Measurements from ENCODE around the gene RBMX.
"Not testable (repeated sequence)": the region's sequence is repeated elsewhere in the genome, so short reads cannot be mapped to it uniquely, and the experiment has no call there.

RBMX gene

GRCh38 chrX:136874114-136874513, 6.4 kb downstream of the RBMX start:
- FAIRE-seq, result not testable (repeated sequence)

GRCh38 chrX:136873210-136873609, 7.3 kb downstream of the RBMX start:
- FAIRE-seq, result not testable (repeated sequence)

- no peak for FAIRE-seq
Observed at GRCh38 chrX:136872091-136872700, 8.3 kb downstream of the RBMX start.

GRCh38 chrX:136870064-136870463, 10.5 kb downstream of the RBMX start:
- no peak for FAIRE-seq

- no peak for FAIRE-seq
Observed at GRCh38 chrX:136868283-136869055, 12.1 kb downstream of the RBMX start.

- no peak for FAIRE-seq
Observed at GRCh38 chrX:136867518-136867917, 13.0 kb downstream of the RBMX start.

- FAIRE-seq, result no peak
Observed at GRCh38 chrX:136867096-136867491, 13.4 kb downstream of the RBMX start.

- FAIRE-seq, result no peak
Observed at GRCh38 chrX:136866337-136867095, 14.0 kb downstream of the RBMX start.

- FAIRE-seq, result no peak
Observed at GRCh38 chrX:136865270-136866158, 15.0 kb downstream of the RBMX start.

GRCh38 chrX:136863826-136864225, 16.7 kb downstream of the RBMX start:
- no peak for FAIRE-seq

GRCh38 chrX:136862546-136862945, 18.0 kb downstream of the RBMX start:
- FAIRE-seq, result no peak

- no peak for FAIRE-seq
Observed at GRCh38 chrX:136861877-136862276, 18.6 kb downstream of the RBMX start.

- no peak for FAIRE-seq
Observed at GRCh38 chrX:136858007-136858756, 22.3 kb downstream of the RBMX start.

GRCh38 chrX:136856551-136856950, 24.0 kb downstream of the RBMX start:
- FAIRE-seq, result no peak

- no peak for FAIRE-seq
Observed at GRCh38 chrX:136856050-136856449, 24.5 kb downstream of the RBMX start.

- FAIRE-seq, result no peak
Observed at GRCh38 chrX:136851526-136851925, 29.0 kb downstream of the RBMX start.

- no peak for FAIRE-seq
Observed at GRCh38 chrX:136850441-136851175, 29.9 kb downstream of the RBMX start.

GRCh38 chrX:136849395-136849794, 31.1 kb downstream of the RBMX start:
- no peak for FAIRE-seq

- FAIRE-seq, result no peak
Observed at GRCh38 chrX:136847874-136848273, 32.7 kb downstream of the RBMX start.

- no peak for FAIRE-seq
Observed at GRCh38 chrX:136839196-136839595, 41.3 kb downstream of the RBMX start.

GRCh38 chrX:136835761-136836160, 44.8 kb downstream of the RBMX start:
- no peak for FAIRE-seq
